GM10266 (cell line): Measurements from ENCODE around the gene BHLHA15.

ENCODE experiments used
- DNase-seq: peaks from one replicate; pipeline ENCODE4 v3.0.0; 2012; ENCODE audit errors: extremely low spot score
- TF ChIP-seq, protein P1 (sequence below): IDR thresholded peaks from 2 replicates; pipeline ENCODE4 v1.5.1; 2012; ENCODE audit warnings: mild to moderate bottlenecking, low read depth; ENCODE audit not compliant: control insufficient read depth, insufficient read depth; ENCODE audit errors: missing control alignments

Gene BHLHA15

DNA sequence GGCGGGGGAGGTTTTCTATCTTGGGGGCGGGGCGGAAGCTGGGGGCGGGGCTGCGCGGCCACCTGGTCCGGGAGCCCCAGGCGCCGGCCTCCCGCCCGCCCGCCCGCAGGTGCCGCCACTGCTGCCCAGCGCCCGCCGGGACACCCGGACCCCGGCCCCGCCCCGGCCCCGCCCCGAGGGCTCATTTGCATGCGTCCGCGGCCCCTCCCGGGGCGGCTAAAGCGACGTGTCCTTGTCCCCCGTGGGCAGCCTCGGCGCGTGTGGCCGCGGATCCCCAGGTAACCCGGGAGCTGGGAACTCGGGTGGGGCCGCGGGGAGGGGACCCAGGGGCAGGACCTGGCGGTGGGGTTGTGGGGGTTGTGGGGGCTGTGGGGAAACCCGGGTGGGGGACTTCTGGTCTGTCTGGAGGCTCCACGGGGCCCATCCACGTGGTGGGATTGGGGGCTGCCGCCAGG, at the start of gene BHLHA15:
BHLHA15 (plus strand) TSS at position 219 of the 455 bp plus-strand sequence. CDS start 871 bp downstream, outside the sequence.
- DNase-seq = peak; percentile 81
- TF ChIP-seq, protein P1, sequence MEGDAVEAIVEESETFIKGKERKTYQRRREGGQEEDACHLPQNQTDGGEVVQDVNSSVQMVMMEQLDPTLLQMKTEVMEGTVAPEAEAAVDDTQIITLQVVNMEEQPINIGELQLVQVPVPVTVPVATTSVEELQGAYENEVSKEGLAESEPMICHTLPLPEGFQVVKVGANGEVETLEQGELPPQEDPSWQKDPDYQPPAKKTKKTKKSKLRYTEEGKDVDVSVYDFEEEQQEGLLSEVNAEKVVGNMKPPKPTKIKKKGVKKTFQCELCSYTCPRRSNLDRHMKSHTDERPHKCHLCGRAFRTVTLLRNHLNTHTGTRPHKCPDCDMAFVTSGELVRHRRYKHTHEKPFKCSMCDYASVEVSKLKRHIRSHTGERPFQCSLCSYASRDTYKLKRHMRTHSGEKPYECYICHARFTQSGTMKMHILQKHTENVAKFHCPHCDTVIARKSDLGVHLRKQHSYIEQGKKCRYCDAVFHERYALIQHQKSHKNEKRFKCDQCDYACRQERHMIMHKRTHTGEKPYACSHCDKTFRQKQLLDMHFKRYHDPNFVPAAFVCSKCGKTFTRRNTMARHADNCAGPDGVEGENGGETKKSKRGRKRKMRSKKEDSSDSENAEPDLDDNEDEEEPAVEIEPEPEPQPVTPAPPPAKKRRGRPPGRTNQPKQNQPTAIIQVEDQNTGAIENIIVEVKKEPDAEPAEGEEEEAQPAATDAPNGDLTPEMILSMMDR = no peak

GRCh38 chr7:98162758-98163157, 48.5 kb upstream of the BHLHA15 start:
- TF ChIP-seq, protein P1 = no peak
- DNase-seq = no peak

GRCh38 chr7:98163269-98163668, 48.0 kb upstream of the BHLHA15 start:
- TF ChIP-seq, protein P1 = no peak

GRCh38 chr7:98163704-98164494, 47.3 kb upstream of the BHLHA15 start:
- TF ChIP-seq, protein P1 = no peak
- no peak for DNase-seq

More at GRCh38 chr7:98163269-98163668, 48.0 kb upstream of the BHLHA15 start:
- no peak for DNase-seq

DNA sequence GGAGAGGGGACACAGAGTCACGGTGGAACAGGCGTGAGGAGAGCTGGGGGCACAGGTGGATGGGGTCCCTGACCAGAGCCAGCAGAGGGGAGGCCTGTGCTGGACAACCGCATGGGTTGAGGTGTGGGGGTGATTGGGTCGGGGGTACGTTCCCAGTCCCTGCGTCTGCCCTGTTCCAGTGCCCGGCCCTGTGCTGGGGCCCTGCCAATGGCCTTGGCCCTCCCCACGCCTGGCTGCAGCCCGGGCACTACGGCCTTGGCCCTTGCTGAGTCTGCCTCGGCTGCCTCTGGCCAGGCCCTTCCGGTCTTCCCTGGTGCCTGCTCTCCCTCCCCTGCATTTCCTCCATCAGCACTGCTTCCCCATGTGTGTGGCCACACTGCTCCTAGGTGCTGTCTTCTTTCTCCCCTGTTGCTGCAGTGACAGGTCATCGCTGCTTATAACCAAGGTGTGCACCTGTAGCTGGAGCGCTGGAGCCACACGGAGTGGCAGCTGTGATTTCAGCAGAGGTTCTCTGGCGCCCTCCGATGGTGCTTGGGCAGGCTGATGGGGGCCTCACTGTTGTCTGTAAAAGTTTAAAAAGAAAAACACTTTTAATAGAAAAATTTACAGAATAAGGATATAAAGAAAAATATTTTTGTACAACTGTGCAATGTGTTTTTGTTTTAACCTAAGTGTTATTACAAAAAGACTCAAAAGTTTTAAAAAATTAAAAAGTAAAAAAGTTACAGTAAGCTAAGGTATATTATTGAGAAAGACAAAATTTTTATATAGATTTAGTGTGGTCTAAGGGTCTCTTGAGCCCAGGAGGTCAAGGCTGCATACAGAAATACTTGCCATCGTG, 45.2 kb upstream of the BHLHA15 start:
- peak; percentile 64 for DNase-seq
- TF ChIP-seq, protein P1 = peak; percentile 50

GRCh38 chr7:98166668-98166970, 44.6 kb upstream of the BHLHA15 start:
- no peak for DNase-seq
- TF ChIP-seq, protein P1 = no peak
